CD4-positive, alpha-beta T cell treated with Interleukin-1 beta for 1 hour (primary cell): ENCODE results near the gene ERRFI1.
A peak's percentile ranks its signal among the peaks of the same experiment; 100 is the strongest.
"Not testable (repeated sequence)": the region's sequence is repeated elsewhere in the genome, so short reads cannot be mapped to it uniquely, and the experiment has no call there.

Source experiments
- DNase-seq, 2 donors: peaks; one replicate each; pipeline ENCODE4 v3.0.0-alpha.2; 2020 to 2022

Gene ERRFI1, protein sequence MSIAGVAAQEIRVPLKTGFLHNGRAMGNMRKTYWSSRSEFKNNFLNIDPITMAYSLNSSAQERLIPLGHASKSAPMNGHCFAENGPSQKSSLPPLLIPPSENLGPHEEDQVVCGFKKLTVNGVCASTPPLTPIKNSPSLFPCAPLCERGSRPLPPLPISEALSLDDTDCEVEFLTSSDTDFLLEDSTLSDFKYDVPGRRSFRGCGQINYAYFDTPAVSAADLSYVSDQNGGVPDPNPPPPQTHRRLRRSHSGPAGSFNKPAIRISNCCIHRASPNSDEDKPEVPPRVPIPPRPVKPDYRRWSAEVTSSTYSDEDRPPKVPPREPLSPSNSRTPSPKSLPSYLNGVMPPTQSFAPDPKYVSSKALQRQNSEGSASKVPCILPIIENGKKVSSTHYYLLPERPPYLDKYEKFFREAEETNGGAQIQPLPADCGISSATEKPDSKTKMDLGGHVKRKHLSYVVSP

DNA sequence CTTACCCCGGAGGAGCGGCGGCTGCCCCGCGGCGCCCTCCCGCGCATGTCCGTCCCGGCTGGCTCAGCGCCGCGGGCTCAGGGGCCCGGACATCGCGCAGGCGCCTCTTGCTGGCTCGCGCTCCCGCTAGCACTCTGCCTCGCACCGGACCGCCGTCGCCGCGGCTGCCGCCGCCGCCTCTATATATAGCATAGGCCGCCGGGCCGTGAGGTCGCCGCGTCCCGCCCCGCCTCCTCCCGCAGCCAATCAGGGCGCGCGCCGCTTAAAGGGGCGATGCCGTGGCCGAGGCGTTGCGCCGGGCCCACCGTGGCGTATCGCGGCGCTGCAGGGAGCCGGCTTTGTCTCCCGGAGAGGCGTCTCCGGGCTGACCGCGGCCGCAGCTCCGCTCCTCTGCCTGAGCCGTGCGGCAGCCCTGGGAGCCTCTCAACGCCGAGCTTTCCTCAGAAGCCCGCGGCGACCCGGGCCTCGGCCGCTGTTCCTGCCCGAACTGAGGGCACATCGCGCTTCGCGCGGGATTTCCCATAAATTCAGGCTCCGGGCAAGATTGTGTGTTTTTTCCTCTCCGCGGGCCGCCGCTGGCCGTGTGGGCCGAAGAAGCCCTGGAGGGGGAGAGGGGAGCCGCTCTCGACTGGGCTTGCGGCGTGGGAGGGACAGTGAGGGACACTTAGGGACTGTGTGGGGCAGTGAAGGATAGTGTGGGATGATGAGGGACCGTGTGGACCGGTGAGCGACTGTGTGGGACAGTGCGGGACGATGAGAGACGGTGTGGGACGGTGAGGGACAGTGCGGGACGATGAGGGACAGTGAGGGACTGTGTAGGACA, at the start of gene ERRFI1:
Gene ERRFI1 (minus strand): TSS at position 157 of the 823 bp plus-strand sequence. CDS start 10,690 bp downstream, outside the sequence.
- DNase-seq, result peak; percentile 92 to 93

DNA sequence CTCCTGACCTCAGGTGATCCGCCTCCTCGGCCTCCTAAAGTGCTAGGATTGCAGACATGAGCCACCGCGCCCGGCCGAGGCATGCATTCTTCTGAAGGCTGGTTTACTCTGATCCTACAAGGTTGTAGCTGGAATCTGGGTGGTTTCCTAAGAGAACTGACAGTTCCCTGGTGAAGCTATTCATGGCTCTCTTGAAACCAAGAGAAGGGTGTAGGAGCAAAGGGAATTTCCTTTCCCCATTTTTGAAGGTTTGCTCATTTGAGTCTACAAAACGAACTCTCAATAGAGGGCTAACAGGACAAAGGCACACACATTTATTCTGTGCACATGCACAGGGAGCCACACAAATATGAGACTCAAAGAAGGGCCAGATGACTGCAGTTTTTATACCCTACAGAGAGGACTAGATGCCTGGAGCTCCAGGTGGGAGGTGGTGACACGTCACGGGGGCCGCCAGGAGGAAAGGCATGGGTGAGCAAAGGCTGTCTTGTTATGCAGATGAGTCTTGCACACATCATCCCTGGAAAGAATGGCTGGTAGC, 49.5 kb upstream of the ERRFI1 start:
- DNase-seq, result no peak

DNA sequence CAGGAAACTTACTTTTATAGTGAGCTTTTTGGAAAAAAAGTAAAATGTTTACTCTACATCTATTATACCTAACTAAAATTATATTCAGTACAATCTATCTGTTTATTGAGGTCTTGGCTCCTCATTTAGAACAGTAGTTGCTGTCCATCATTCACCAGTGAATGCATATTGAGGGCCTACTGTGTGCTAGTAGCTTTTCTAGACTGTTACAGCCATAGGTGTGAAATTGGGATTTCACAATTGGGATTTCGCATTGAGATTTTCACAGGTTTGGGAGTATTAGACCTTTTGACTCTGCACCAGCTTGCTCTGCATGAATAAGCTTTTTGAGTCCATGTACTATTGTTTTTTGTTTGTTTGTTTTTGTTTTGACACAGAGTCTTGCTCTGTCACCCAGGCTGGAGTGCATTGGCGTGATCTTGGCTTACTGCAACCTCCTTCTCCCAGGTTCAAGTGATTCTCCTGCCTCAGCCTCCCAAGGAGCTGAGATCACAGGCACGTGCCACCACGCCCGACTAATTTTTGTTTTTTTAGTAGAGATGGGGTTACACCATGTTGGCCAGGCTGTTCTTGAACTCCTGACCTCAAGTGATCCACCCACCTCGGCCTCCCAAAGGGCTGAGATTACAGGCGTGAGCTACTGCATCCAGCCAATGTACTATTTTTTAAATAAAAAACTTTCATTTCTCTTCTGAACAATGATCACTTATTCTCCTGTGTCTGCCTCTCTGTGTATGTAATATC, 47.2 kb upstream of the ERRFI1 start:
- no peak for DNase-seq

DNA sequence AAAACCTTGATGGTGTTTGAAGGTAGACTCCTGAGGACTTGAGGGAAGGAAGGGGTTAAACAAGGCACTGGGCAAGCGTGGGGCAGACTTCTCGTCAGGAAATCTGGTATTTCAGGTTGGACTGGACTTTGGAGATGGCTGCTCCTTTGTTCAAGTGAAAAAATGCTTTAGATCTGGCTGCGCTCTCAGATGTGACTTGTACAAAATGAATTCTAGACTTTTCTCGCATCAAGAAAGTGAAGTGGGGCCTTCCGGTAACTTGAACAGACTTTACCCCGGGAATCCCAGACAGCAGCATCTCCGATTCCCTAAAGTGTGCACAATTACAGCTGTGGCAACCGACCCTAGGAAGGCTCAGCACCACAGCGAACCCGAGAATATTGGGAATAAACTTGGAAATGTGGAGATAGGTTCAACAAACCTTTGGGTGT, 44.3 kb upstream of the ERRFI1 start:
- DNase-seq, result no peak

DNA sequence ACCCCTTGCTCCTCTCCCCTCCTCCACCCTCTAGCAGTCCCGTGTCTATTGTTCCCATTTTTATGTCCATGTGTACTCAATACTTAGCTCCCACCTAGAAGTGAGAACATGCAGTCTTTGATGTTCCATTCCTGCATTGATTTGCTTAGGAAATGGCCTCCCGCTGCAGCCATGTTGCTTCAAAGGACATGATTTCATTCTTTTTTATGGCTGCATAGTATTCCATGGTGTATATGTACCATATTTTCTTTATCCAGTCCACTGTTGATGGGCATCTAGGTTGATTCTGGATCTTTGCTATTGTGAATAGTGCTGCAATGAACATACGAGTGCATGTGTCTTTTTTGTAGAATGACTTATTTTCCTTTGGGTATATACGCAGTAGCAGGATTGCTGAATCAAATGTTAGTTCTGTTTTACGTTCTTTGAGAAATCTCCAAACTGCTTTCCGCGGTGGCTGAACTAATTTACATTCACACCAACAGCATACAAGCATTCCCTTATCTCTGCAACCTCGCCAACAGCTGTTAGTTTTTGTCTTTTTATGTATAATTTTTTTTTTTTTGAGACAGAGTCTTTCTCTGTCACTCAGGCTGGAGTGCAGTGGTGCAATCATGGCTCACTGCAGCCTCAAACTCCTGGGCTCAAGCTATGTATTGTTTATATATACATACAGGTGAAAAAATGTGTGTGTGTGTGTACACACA, 43.7 kb upstream of the ERRFI1 start:
- DNase-seq, result not testable (repeated sequence)

DNA sequence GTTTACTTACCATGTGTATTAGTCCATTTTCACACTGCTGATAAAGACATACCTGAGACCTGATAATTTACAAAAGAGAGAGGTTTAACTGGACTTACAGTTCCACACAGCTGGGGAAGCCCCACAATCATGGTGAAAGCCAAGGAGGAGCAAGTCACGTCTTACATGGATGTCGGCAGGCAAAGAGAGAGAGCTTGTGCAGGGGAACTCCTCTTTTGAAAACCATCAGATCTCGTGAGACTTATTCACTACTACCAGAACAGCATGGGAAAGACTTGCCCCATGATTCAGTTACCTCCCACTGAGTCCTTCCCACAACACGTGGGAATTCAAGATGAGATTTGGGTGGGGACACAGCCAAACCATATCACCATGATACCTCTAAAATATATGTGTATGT, 39.3 kb upstream of the ERRFI1 start:
- no peak for DNase-seq

DNA sequence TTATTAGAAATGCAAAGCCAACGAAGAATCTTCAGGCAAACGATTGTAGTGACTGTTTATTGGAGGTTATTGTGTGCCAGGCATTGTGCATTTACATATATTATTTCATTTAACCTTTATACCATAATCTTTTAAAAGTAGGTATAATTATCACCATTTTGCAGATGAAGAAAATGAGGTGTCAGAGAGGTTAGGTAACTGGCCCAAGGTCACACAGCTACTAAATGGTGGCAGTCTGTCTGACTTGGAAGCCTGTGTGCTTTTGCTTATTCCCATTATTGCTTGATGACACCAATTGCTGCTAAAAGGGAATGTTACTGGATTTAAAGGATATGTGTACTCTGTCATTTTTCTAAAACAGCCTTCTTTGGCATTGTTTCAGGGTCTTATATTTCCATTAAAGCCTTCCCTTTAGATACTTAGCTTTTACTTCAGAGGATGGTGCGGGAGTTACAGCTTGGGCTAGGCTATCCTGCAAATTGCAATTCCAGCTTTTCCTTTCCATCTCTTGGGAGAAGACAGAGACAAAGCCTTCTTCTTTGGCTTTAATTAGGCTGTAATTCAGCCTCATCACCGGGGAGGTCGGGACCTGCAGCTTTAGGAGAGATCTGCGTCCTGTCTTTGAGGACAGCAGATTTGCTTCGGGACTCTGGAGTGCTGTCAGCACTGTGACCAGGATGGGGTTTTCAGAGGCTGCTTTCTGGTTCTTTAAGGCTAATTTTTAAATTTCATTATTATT, 37.4 kb upstream of the ERRFI1 start:
- no peak for DNase-seq

DNA sequence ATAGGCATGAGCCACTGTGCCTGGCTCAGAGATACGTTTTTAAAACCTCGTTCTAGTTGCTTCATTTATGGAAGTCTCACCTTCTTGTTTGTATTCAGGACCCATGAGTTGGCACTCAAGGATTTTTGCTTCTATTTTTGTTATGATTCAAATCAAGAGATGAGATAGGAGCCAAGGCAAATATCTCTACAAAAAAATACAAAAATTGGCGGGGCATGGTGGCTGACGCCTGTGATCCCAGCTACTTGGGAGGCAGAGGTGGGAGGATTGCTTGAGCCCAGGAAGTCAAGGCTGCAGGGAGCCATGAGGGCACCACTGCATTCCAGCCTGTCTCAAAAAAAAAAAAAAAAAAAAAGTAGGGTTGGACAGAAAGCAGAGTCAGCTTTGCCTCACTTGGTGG, 36.8 kb upstream of the ERRFI1 start:
- DNase-seq, result no peak

DNA sequence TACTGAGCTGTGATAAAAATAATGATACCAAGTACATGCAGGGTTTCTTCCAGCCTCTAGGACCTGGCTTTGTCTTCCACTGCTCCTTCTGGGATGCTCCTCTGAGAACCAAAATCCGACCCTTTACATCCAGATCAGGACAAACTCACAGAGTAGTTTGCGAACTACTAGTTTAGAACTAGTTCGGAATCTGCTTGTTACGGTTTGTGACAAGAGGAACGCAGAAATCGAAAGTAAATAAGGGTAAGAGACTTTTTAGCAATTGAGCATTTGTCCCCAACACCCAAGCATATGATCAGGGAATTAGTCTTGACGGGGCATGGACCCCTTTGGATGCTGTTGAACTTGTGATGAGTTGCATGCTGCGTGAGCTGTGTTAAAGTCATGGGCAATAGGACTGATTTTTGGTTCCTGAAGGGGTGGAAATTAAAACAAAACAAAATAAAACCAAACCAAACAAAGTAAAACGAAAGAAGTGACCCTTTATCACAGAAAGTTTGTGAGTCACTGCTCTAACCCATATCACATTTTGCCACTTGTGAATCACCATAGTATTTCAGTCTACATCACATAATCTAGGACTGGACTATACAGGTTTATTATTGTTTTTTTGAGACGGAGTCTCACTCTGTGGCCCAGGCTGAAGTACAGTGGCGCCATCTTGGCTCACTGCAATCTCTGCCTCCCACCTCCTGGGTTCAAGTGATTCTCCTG, 35.7 kb upstream of the ERRFI1 start:
- no peak for DNase-seq

DNA sequence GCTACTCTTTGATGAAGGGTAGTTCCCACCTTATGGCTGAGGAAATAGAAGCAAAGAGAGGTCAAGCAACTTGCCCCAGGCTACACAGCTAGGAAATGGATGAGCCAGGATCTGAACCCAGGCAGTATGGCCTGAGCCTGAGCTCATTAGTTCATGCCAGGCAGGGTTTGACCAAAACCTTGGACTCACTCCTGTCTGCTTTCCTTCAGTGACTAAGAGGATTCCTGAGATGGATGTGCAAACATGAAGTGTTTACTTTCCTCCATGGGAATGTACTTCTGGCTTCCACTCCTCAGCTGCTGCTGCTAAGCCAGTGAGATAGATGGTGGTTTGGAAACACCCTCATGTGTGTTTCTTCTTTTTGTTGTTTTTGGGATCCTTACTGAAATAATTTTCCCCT, 35.1 kb upstream of the ERRFI1 start:
- no peak for DNase-seq

DNA sequence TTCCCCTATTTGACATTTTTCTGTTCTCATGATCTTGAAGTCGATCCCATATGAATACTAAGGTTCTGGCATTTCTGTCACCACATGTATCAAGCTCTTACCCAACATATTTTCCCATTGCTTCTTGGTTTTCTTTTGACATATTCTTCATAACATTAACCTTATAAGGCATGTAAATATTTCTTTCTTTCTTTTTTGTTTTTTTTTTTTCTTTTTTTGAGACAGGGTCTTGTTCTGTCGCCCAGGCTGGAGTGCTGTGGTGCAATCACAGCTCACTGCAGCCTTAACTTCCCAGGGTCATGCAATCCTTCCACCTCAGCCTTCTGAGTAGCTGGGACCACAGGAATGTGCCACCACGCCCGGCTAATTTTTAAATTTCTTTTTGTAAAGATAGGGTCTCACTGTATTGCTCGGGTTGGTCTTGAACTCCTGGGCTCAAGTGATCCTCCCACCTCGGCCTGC, 33.1 kb upstream of the ERRFI1 start:
- DNase-seq, result no peak

DNA sequence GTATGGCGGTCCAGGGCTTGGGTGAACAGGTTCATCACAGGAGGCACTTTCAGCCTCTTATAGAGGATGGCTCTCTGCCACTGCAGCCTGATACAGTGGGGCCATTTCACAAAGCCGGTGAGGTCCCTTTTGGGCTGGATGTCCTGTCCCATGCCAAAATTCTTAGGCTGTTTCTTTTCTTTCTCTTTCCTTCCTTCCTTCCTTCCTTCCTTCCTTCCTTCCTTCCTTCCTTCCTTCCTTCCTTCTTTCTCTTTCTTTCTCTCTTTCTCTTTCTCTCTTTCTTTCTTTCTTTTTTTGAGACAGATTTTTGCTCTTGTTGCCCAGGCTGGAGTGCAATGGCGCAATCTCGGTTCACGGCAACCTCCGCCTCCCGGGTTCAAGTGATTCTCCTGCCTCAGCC, 31.7 kb upstream of the ERRFI1 start:
- not testable (repeated sequence) for DNase-seq

DNA sequence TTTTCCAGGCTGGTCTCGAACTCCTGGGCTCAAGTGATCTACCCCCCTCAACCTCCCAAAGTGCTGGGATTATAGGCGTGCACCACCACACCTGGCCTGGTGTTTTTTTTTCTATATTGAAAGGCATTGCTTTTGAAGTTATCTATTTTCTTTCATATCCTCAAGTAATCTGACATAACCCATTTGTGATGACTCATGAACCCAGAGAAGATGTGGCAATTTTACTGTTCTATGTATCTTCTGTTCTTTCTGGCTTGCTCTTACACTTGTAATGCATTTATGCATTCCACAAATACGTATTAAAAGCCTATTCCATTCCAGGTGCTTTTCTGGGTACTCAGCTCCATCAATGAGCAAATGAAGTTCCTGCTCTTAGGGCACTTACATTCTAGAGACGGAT, 29.9 kb upstream of the ERRFI1 start:
- DNase-seq, result no peak

DNA sequence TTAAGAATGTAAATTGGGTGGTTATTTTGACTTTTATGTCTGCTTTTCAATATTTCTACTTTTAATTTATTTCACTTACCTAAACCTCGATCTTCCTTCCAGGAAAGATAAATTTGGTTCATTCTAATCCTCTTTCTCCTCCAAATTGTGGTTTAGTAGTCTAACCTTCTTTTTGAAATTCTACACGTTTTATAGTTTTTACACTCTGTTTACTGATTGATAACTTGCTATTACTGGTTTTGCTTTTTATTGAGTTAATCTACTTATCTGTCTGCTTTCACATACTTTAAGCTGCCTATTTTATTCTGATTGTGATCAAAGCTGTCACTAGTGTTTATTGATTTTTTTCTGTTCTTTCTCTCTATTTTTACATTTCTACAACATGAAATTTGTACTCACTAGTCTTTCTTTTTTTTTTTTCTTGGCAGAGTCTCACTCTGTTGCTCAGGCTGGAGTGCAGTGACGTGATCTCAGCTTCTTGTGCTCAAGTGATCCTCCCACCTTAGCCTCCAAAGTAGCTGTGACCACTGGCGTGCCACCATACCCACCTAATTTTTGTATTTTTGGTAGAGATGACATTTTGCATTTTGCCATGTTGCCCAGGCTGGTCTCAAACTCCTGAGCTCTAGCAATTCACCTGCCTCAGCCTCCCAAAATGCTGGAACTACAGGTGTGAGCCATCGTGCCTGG, 27.9 kb upstream of the ERRFI1 start:
- DNase-seq, result no peak

DNA sequence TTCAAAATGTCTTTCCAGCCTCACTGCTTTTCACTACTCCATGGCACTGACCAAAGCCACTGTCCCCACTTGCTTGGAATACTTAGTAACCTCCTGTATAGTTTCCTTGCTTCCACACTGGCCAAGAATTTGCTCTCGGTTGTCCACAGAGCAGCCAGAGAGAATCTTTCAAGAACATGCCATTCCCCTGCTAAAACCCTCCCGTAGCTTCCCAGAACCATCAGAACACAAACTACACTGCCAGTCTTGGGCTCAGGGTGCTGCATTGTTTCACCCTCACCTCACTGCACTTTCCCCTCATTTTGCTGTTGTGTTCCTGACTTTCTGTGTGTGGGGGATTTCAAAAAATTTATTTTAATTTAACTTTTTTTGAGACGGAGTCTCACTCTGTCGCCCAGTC, 25.5 kb upstream of the ERRFI1 start:
- DNase-seq, result no peak

DNA sequence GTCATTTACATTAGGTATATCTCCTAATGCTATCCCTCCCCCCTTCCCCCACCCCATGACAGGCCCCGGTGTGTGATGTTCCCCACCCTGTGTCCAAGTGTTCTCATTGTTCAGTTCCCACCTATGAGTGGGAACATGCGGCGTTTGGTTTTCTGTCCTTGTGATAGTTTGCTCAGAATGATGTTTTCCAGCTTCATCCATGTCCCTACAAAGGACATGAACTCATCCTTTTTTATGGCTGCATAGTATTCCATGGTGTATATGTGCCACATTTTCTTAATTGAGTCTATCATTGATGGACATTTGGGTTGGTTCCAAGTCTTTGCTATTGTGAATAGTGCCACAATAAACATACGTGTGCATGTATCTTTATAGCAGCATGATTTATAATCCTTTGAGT, 23.1 kb upstream of the ERRFI1 start:
- not testable (repeated sequence) for DNase-seq

DNA sequence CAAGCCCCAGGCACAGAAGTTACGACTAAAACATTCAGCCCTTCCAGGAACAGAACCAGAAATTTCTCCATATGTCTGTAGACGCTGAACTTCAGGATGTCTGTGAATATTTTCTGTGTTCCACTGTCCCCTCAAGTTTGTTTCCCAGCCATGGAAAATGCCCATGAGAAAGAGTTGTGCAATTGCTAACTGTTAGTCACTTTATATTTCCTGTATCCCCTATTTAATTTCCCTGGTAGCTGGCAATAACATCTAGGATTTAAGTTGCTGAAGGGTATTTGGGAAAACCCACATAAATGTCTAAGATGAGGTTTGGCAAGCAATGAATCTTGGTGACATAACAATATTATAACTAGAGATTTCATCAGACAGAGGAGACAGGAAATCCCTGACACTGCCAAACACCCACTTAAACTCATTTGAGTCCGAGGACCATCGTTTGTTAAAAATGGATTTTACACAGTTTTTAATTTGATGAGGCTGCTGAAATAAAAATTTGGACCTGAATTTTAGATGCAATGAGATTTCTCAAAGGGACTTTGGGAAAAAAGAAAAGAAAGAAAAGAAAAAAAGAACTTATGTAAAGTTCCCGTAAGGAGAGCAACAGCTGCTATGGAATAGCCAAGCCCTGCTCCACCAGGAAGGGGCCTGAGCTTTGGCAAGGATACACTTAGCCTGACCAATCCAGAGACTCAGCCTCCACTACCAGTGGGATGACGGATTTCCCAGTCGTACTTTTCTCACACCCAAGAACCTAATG, 21.8 kb upstream of the ERRFI1 start:
- no peak for DNase-seq

DNA sequence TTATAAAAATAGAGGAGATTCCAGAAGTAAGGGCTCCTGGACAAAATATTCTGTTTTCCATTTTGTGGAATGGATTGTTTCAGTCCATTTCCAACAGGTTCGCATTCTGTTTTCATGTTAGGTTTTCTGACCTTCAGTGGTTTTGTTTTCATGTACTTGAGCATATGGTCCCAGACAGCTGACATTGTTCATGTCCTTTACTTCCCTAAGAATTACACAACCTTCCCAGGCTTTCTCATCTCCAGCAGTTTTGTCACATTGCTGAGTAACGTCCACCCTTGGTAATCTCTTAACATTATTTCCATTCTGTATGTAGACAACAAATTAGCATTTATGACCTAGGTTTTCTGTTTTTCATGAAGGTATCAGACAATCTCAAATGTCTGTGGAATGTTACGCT, 21.0 kb upstream of the ERRFI1 start:
- no peak for DNase-seq

DNA sequence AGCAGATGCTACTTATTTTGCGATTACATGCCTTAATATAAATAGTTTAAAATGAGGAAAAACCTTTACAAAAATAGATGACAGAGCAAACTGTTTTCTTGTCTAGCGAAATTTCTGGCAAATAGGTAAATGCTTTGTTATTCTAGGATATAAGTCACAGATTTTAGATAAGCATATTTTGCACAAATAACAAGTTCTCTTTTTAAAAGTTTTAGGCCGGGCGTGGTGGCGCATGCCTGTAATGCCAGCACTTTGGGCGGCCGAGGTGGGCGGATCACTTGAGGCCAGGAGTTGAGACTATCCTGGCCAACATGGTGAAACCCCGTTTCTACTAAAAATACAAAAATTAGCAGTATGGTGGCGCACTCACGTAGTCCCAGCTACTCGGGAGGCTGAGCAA, 20.3 kb upstream of the ERRFI1 start:
- no peak for DNase-seq
